ENCODE measurements around the gene CYP3A5. TPM values are rescaled to one million over a fixed set of nuclear protein-coding genes. Genes with fewer than 3 reads are reported as not detected.

CYP3A5 gene
- total RNA-seq, 3 donors from 2014 or later = 8.5 to 25.9 (median 15.4) TPM

DNA sequence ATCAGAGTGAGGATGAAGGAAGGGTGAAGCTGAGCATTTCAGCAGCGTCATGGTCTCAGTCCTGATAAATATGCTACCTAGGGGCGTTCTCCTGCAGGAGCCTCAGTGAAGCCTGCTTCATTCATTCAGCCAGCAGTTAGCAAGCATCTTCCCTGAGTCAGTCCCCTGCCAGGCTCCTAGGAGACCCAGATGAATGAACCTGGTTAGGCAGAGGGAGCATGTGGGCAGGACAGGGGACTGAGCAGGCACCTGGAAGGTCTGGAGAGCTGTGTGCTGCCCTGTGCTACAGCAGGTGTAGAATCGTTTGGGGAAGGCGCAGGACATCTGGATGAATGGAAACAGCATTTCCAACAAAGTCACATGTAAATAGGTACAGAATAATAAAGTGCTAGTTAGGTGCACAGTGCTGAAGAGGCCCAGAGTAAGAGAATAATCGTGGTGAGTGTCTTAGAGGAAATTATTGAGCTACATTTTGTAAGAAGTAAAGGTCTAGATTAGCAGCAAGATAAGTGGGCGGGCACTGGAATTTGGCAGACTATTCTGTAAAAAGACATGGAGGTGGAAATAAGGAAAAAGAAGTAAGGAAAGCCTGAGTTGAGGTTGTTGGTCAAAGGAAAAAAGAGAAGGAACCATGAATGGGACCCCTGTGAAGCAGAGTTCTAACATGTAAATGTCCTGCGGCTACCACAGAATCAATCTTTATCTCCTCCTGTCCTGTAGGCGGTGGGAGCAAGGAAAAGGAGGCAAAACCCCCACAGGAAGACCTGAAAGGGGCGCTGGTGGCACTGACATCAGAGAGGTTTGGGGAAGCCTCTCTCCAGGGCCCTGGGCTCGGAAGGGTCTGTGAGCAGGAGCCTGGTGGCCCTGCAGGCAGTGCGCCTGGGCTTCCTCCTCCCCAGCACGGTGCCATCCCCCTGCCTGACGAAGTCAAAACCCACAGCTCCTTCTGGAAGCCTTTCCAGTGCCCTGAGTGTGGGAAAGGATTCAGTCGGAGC lies 51.0 kb downstream of the CYP3A5 start:
- Histone ChIP-seq H3K4me3 (no peak overlapping the region), H3K36me3 (peaks cover 9% of the 10 kb centered on the region), H3K27me3 (no peaks in the 10 kb centered on the region), H3K9me3 (no peaks in the 10 kb centered on the region), H3K4me1 (no peaks in the 10 kb centered on the region), H3K27ac (no peak overlapping the region)
- intact Hi-C loops (cut with DNase I; ENCODE audit: low total_unique reads) = no loop called here
- no peak for DNase-seq (ENCODE audit: low spot score in 2 of 2)
- TF ChIP-seq POLR2AphosphoS5 (IDR thresholded peaks at IDR 0.05) (no peak), POLR2A (IDR thresholded peaks at IDR 0.05) (no peak)
- TF ChIP-seq, protein P1, sequence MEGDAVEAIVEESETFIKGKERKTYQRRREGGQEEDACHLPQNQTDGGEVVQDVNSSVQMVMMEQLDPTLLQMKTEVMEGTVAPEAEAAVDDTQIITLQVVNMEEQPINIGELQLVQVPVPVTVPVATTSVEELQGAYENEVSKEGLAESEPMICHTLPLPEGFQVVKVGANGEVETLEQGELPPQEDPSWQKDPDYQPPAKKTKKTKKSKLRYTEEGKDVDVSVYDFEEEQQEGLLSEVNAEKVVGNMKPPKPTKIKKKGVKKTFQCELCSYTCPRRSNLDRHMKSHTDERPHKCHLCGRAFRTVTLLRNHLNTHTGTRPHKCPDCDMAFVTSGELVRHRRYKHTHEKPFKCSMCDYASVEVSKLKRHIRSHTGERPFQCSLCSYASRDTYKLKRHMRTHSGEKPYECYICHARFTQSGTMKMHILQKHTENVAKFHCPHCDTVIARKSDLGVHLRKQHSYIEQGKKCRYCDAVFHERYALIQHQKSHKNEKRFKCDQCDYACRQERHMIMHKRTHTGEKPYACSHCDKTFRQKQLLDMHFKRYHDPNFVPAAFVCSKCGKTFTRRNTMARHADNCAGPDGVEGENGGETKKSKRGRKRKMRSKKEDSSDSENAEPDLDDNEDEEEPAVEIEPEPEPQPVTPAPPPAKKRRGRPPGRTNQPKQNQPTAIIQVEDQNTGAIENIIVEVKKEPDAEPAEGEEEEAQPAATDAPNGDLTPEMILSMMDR (IDR thresholded peaks at IDR 0.05) = no peak

DNA sequence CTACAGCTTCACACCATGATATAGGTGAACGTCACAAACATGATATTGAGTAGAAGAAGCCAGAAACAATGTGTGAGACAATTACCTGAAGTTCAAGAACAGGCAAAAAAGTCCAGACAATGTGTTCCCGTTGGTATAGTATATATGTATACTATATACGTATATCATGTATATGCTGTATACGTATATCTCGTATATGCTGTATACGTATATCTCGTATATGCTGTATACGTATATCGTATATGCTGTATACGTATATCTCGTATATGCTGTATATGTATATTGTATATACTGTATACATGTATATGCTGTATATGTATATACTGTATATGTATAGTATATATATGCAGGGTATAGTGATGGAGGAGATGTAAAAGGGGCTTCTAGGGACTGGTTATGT lies 52.3 kb downstream of the CYP3A5 start:
- Histone ChIP-seq H3K36me3 (peaks cover 9% of the 10 kb centered on the region), H3K4me3 (no peak overlapping the region), H3K4me1 (no peaks in the 10 kb centered on the region), H3K27ac (no peak overlapping the region), H3K27me3 (no peaks in the 10 kb centered on the region), H3K9me3 (no peaks in the 10 kb centered on the region)
- no peak for DNase-seq (ENCODE audit: low spot score in 2 of 2)
- TF ChIP-seq POLR2A (IDR thresholded peaks at IDR 0.05) = no peak
- TF ChIP-seq, protein P1 (IDR thresholded peaks at IDR 0.05) = no peak
- TF ChIP-seq POLR2AphosphoS5 (IDR thresholded peaks at IDR 0.05) = no peak
- intact Hi-C loops (cut with DNase I; ENCODE audit: low total_unique reads) = no loop called here

DNA sequence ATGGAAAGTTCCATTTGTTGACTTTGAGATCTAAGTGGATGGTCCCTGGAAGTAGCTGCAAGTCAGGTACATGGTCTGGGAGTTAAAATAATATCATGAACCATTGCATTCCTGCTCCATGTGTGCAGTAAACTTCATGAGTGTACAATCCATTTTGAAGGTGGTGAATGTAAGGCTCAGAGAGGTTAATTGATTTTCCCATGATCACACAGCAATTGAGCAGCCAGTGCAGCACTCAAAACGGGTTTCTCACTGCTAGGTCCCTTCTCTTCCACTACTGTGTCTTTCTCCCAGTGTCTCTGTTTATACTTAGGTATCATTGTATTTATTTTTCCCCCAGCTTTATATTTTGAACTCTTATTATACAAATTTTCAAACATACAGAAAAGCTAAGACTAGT lies 53.1 kb downstream of the CYP3A5 start:
- H3K36me3 ChIP-seq = peaks cover 9% of the 10 kb centered on the region
- H3K9me3 ChIP-seq = no peaks in the 10 kb centered on the region
- H3K27ac ChIP-seq = no peak overlapping the region
- no peak overlapping the region for H3K4me3 ChIP-seq
- H3K27me3 ChIP-seq = no peaks in the 10 kb centered on the region
- no peak for TF ChIP-seq POLR2AphosphoS5 (IDR thresholded peaks at IDR 0.05)
- TF ChIP-seq, protein P1 (IDR thresholded peaks at IDR 0.05) = no peak
- TF ChIP-seq POLR2A (IDR thresholded peaks at IDR 0.05) = no peak
- no peaks in the 10 kb centered on the region for H3K4me1 ChIP-seq
- intact Hi-C loops (cut with DNase I; ENCODE audit: low total_unique reads) = no loop called here
- DNase-seq (ENCODE audit: low spot score in 2 of 2) = no peak

DNA sequence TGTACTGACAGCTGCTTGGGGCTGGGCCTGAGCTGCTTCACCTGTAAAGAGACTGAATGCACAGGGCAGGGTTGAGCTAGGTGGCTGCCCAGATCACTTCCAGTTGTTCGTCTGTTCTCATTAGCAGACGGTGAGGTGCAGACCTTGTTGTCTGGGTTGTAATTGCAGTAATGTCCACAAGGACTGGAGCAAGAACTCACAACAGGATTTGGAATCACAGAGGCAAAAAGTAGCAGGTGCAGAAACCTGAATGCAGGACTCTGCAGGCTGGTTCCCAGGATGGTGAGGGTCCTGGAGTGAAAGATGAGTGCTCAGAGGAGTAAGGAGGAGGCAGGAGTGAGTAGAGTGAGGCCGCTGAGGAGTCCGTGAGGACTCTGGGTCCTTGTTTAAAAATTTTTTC lies 53.8 kb downstream of the CYP3A5 start:
- Histone ChIP-seq H3K27ac (no peak overlapping the region), H3K4me3 (no peak overlapping the region), H3K36me3 (peaks cover 9% of the 10 kb centered on the region), H3K27me3 (no peaks in the 10 kb centered on the region), H3K9me3 (no peaks in the 10 kb centered on the region), H3K4me1 (no peaks in the 10 kb centered on the region)
- TF ChIP-seq, protein P1 (IDR thresholded peaks at IDR 0.05) = no peak
- TF ChIP-seq POLR2A (IDR thresholded peaks at IDR 0.05) (no peak), POLR2AphosphoS5 (IDR thresholded peaks at IDR 0.05) (no peak)
- intact Hi-C loops (cut with DNase I; ENCODE audit: low total_unique reads) = no loop called here
- DNase-seq (ENCODE audit: low spot score in 2 of 2) = no peak

DNA sequence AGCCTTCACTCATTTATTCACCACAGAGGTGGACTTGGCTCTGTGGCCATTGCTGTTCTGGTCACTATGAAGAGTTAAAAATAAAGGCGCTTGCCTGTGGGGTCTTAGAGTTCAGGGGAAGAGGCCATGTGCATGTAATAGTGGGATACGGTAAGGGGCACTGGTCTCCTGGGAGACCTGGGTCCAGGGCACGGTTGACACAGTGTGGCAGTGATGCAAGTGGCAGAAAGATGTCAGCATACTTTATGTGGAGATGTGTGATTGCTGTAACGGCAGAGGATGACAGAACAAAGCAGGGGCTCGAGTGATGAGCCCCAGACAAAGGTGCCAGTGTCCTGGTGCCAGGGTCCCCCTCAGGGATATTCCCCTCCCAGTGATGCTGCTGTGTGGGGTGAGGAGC lies 54.5 kb downstream of the CYP3A5 start:
- Histone ChIP-seq H3K4me1 (no peaks in the 10 kb centered on the region), H3K36me3 (peaks cover 9% of the 10 kb centered on the region), H3K4me3 (no peak overlapping the region), H3K27ac (no peak overlapping the region), H3K9me3 (no peaks in the 10 kb centered on the region), H3K27me3 (no peaks in the 10 kb centered on the region)
- no peak for DNase-seq (ENCODE audit: low spot score in 2 of 2)
- intact Hi-C loops (cut with DNase I; ENCODE audit: low total_unique reads) = no loop called here
- TF ChIP-seq POLR2AphosphoS5 (IDR thresholded peaks at IDR 0.05) = no peak
- TF ChIP-seq, protein P1 (IDR thresholded peaks at IDR 0.05) = no peak
